AML-193 (cell line): Measurements from ENCODE around the gene SMOC2.

Experiments used
- DNase-seq, 2 experiments: peaks; one replicate each; lab custom pipeline; 2025; lab: John Stamatoyannopoulos, UW

Gene SMOC2

DNA sequence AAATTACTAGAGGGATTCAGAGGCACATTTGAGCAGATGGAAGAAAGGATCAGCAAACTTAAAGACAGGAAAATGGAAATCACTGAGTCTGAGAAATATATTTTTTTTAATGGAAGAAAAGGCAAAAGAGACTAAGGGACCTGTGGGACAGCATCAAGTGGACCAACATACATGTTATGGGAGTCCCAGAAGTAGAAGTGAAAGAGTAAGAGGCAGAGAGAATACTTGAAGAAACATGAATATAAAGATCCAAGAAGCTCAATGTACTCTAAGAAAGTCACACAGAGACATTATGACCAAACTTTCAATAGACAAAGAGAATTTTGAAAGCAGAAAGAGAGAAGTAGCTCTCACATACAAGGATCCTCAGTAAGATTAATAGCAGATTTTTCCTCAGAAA is 39.5 kb downstream of the SMOC2 start:
- no peak for DNase-seq

- no peak for DNase-seq
Observed at GRCh38 chr6:168485818-168486217, 44.8 kb downstream of the SMOC2 start.

DNA sequence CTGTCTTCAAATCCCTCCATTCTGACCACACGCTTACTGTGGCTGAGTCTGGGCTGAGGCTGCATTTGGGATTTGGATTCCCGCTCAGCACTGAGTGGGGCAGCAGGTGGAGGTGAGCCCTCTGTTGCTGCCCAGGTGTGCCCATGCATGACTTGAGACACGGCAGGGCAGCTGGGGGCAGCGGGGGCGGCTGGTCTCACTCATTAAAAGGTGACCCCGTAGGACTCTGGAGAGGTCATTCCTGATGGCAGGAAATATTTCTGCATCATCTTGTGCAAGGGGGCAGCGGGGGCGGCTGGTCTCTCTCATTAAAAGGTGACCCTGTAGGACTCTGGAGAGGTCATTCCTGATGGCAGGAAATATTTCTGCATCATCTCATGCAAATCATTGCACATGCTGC is 49.8 kb downstream of the SMOC2 start:
- DNase-seq, result no peak

DNA sequence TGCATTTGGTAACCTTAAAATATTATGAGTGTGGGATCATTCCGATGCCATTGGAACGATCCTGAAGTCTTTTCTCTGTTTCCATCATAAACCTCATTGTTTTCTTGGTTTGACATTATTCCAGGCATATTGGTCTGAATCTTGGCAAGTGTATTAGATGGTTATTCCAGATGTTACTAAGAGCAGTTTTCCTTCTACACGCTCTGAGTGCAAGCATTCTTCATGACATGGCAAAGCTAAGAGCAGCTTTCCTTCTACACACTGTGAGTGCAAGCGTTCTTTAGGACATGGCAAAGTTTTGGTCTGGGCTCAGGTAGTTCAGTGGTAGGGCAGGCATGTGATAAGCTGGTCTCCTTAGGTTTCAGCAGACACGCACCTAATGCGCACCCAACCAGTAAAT is 53.0 kb downstream of the SMOC2 start:
- DNase-seq, result no peak

- DNase-seq, result no peak
Observed at GRCh38 chr6:168494726-168495125, 53.7 kb downstream of the SMOC2 start.

DNA sequence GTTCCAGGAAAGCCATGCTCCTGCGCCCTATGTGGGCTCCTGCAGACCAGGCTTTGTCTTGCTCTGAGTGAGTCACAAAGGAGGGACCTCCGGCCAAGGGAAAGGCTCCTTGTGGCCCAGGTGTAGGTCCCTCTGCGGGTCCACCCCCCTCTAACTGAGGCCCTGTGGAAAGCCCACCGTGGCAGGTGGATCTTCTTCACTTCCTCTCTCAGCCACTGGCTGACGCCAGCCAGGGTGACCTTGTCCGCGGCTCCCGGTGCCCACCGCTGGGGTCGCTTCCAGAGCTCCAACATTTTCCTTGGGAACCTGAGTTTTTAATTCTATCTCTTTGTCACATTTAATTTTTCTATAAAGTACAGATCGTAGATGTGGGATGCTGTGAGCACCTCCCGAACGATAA is 54.1 kb downstream of the SMOC2 start:
- DNase-seq, result no peak

- DNase-seq, result no peak
Observed at GRCh38 chr6:168495636-168496035, 54.7 kb downstream of the SMOC2 start.

DNA sequence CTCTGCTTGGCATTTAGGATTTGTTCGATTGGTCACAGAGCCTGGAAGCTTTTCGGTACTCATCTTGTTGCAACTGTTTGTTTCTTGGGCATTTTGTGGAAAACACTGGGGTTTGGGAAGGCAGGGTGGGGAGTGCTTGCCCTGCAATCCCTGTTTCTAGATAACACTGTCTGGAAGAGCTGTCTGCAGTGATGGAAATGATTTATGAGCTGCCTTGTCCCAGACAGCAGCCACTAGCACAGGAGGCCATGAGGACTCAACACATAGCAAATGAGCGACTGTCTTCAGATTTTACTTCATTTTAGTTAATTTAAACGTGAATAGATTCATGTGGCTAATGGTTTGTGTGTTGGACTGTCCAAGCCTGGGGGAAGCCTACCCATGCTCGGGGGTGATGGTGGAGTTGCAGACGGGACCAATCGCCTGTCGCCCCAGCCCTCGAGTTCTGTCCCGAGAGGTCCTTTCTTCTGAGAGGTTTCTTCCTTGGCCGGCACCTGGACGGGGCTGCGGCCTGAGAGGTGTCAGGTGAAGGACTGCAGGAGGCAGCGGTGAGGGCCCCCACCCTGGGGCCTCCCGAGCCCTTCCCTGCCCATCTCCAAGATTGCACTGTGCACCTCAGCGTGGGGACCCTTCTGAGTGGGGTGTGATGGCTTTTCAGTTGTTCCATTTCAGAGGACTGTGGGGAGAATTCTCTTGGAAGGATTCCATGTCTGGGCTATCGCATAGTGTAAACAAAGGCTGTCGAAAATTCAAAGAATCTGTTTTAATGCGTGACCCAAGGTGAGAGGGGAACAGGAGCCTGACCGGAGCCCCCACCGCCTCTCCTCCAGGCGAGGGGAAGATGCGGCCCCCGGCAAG is 55.4 kb downstream of the SMOC2 start:
- DNase-seq, result no peak

- peak in 1 of 2 experiments; percentile 14 for DNase-seq
Observed at GRCh38 chr6:168496997-168497331, 56.0 kb downstream of the SMOC2 start.

GRCh38 chr6:168497381-168497780 is 56.4 kb downstream of the SMOC2 start:
- no peak for DNase-seq

DNA sequence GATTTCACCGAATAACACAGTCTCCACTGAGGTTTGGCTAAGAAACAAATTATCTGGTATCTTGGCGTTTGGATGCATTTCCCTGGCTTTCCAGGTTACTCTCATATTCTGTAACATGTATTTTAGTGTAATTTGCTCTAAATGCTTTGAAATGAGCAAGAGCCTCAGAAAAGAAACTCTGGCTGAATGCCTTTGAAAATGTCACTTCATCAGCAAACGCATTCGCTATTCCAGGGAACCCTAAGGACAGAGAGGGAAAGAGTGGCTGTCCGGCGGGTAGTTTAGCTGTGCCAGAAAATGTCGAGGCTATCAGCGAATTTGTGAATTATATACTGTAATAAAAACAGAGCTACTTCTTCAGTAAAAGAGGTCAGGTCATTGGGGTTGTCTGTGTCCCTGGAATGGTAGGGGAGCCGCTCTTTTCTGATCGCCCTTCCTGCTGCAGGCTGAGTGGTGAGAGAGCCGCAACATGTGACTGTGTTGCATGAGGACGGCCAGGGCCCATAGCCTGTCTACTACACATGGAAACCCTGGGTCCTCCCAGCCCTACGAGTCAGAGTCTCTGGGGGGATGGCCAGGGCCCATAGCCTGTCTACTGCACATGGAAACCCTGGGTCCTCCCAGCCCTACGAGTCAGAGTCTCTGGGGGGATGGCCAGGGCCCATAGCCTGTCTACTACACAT is 57.3 kb downstream of the SMOC2 start:
- DNase-seq, result no peak

DNA sequence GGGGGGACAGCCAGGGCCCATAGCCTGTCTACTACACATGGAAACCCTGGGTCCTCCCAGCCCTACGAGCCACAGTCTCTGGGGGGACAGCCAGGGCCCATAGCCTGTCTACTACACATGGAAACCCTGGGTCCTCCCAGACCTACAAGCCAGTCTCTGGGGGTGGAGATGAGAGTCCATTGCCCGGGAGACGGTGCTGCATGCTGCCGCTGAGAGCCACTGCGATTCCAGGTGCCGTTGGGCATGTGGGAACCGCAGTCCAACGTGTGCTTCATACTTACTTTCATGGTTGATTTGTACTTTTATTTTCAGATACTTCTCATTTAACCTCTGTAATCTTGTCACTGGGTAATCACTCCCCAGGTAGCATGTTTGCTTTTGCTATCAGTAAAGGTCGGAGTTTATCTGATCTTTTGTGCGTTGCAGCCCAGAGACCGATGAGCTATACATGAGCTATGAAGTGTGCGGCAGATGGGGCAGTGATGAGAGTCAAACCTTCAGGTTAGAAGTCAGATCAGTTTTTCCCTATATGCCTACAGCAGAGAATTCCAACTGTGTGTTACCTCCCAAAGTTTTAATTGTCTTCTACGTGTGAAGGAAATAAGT is 58.2 kb downstream of the SMOC2 start:
- no peak for DNase-seq

- DNase-seq, result no peak
Observed at GRCh38 chr6:168500519-168500918, 59.5 kb downstream of the SMOC2 start.

DNA sequence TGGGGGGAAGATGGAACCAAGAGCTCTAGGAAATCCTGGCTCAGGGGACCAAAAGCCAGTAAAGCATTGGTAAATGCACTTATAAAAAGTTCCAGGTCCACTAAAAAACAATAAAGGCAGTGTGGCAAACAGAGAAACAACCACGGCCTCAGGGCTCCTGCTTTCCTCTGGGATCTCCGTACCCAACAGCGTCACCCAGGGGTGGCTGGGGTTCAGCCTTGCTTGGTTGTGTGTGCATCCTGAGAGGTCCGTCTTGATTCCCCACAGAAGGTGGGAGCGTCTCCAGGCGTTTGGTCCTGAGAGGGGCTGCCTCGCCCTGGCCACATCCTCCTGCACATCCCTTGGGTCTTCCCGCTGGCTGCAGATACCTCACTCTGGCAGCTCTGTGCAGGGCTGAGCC is 60.6 kb downstream of the SMOC2 start:
- no peak for DNase-seq

- no peak for DNase-seq
Observed at GRCh38 chr6:168504366-168504765, 63.4 kb downstream of the SMOC2 start.

DNA sequence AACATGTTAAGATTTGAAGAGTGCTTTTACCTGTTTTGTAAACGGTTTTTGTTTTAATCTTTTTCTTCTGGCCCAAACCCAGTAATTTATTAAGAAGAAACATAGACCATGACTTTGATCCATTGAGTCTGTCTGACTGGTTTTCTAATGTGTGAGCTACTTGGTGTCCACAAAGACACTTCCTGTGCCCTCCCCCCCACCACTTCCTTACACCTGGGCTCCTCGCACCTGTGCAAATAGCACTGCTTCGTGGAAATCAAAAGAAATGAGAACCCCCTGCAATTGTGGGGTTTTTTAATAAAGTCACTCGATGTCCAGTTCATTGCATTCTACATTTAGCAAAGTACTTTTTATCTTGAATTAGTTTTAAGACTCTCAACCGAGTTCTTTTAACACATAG is 65.5 kb downstream of the SMOC2 start:
- no peak for DNase-seq

DNA sequence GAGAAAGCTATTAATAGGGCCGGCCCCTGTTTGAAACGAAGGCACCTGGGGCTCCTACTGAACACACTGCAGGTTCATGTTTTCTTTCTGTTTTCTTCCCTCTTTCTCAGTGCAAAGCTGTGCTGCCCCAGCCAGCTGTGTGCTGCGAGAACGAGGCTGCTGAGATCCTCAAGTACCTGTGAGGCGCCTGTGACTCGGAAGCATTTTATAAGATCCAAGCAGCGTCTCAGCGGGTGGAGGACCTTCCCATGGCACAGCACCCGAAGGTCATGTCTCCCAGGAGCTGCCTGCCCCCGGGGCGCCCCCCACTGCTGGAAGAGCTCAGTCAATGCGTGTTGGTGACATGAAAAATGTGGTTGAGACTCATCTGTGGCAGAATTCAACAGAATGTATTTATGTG is 66.3 kb downstream of the SMOC2 start:
- DNase-seq, result no peak

DNA sequence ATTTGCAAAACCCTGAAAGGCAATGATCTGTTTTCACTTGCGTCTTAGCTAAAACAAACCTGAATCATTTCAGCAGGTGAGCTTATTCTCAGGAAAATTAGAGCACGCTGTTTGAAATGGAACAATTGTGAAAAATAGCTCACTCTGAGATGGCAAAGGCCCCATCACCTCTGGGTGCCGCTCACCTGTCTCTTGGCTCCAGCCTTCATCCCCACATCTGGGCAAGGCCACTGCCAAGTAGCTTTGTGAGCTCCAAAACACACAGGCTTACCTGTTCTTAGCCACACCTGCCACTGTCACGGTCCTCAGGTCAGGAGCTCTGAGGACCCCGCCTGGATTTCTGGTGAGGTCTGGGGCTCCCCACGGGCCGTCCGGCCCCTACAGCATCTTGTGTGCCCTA is 66.7 kb downstream of the SMOC2 start:
- no peak for DNase-seq

GRCh38 chr6:168508903-168509302 is 67.9 kb downstream of the SMOC2 start:
- DNase-seq, result no peak

- no peak for DNase-seq
Observed at GRCh38 chr6:168513766-168514165, 72.8 kb downstream of the SMOC2 start.

DNA sequence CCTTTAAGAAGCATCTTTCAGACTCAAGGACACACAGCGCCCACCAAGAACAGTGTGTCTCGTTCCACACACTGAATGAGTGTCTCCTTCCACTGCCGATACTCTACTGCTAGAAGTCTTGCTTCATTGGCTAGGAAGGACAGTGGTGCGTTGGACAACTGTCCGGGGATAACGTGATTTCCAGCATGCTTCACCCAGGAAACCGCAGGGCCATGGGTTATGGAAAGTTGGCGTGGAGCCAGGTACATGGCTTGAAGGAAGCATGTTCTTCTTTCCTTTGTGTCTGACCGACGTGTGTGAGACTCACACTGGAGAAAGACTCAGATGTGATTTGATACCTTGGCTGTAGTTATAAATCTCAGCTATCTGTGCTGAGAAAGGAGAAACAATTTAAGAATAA is 73.2 kb downstream of the SMOC2 start:
- DNase-seq, result no peak

DNA sequence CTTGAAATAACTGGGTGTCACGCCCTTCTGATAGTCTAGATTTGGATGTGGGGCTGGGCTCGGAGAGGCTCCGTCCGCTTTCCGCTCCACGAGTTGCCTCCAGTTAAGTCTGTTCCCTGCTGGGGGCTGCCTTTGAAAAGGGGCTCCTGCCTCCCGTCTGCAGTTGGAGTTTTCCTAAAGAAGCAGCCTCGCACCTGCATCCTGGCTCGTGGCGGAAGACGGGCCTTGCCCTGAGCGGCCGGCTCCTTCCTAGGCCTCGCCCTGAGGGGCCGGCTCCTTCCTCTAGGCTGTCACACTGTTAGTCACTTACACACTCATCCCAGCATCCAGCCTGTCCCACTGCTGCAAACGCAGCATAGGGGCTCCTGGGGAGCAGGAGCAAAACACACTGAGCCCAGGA is 74.4 kb downstream of the SMOC2 start:
- no peak for DNase-seq
